Calu3 (cell line): ENCODE data around the gene KIAA1217. TPM values are rescaled to one million over a fixed set of nuclear protein-coding genes. Genes with fewer than 3 reads are reported as not detected.

ENCODE experiments used
- BruUV-seq: library from RNA; stranded (reverse); fragments of 400-500 nt; replicated peaks from 2 replicates; lab custom pipeline; 2021; lab: Mats Ljungman, UMichigan
- CTCF ChIA-PET: fragments of 300-600 bp; sonication (Branson Sonifier 250); formaldehyde crosslinking; loops from one replicate; lab custom pipeline; 2022; ENCODE audit warnings: antibody characterized with exemption; lab: Charles Lee
- DNase-seq: peaks from one replicate; pipeline ENCODE4 v3.0.0; 2022
- H3K27ac Mint-ChIP-seq: one replicate; pipeline ENCODE4 v1.8.0; 2022; ENCODE audit warnings: mixed read lengths; ENCODE audit not compliant: unreplicated experiment
- H3K27me3 Mint-ChIP-seq: one replicate; pipeline ENCODE4 v1.8.0; 2022; ENCODE audit warnings: mixed read lengths; ENCODE audit not compliant: unreplicated experiment
- H3K36me3 Mint-ChIP-seq: one replicate; pipeline ENCODE4 v1.8.0; 2022; ENCODE audit warnings: mild to moderate bottlenecking, moderate library complexity, mixed read lengths; ENCODE audit not compliant: insufficient read depth, unreplicated experiment
- H3K4me1 Mint-ChIP-seq: one replicate; pipeline ENCODE4 v1.8.0; 2022; ENCODE audit warnings: mild to moderate bottlenecking, low read depth, mixed read lengths; ENCODE audit not compliant: unreplicated experiment
- H3K4me3 Mint-ChIP-seq: one replicate; pipeline ENCODE4 v1.8.0; 2022; ENCODE audit warnings: mild to moderate bottlenecking, low read depth, moderate library complexity, mixed read lengths; ENCODE audit not compliant: unreplicated experiment
- H3K9me3 Mint-ChIP-seq: one replicate; pipeline ENCODE4 v1.8.0; 2022; ENCODE audit warnings: low read depth, mixed read lengths; ENCODE audit not compliant: unreplicated experiment
- CTCF ChIP-seq: fragments of 200-600 bp; IDR thresholded peaks from one replicate; pipeline ENCODE4 v1.8.0; 2022; ENCODE audit warnings: antibody characterized with exemption; ENCODE audit not compliant: unreplicated experiment
- intact Hi-C: fragments of 100-400 bp; cut with micrococcal nuclease; formaldehyde crosslinking; loops from one replicate; pipeline ENCODE4 v1.10.0; 2022; ENCODE audit not compliant: unreplicated experiment
- total RNA-seq: library from RNA; stranded (reverse); gene quantifications from 2 replicates; pipeline ENCODE4 v1.2.3, GENCODE V29; 2022

The KIAA1217 gene
- total RNA-seq, 1 experiment from 2014 or later, result 46.2 TPM

- BruUV-seq, result no TSS peak
- CTCF ChIA-PET, result interaction anchor here (0.6 kb wide), 1 partner anchor 174 kb away, joined by 3 read pairs; no protein-coding TSS in a partner anchor
- H3K4me3 Mint-ChIP-seq, result no peak overlapping the region
These were observed 221.7 kb downstream of the KIAA1217 start for GRCh38 chr10:24430591-24430990.

DNA sequence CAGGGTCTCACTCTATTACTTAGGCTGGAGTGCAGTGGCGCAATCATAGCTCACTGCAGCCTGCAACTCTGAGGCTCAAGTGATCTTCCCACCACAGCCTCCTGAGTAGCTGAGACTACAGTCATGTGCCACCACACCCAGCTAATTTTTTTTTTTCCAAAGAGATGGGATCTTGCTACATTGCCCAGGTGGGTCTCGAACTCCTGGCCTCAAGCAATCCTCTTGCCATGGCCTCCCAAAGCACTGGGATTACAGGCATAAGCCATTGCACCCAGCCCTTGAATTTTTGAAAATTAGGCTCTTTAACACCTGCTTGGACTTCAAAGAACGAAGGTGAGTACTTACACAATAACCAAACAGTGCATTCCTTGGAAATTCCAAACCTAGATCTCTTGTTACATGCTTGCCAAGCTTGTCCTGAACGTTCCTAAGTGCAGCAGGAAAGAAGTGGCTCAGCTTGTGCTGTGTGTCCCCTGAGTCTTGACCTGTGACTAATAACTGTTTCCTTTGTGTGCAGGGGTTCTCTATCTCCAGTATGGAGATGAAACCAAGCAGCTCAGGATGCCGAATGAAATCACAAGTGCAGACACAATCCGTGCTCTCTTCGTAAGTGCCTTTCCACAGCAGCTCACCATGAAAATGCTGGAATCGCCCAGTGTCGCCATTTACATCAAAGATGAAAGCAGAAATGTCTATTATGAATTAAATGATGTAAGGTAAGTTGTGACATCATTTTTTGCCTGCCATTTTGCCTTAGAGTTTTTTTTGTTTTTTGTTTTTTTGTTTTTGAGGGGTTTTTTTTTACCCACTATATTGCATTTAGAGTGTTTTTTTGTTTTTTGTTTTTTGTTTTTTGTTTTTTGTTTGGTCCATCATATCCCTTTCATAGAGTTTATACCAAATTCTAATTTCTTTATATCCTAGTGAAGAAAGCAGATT is 223.8 kb downstream of the KIAA1217 start:
- intact Hi-C loops, result no loop called here
- no TSS peak for BruUV-seq
- DNase-seq, result peak; percentile 44
- peaks cover 9% of the 10 kb centered on the region for H3K36me3 Mint-ChIP-seq
- CTCF ChIA-PET, result no interaction called here
- H3K4me3 Mint-ChIP-seq, result no peak overlapping the region
- H3K4me1 Mint-ChIP-seq, result peaks cover 28% of the 10 kb centered on the region
- H3K27me3 Mint-ChIP-seq, result no peaks in the 10 kb centered on the region
- TF ChIP-seq CTCF, result no peak
- H3K27ac Mint-ChIP-seq, result peak overlapping the region; percentile 72
- H3K9me3 Mint-ChIP-seq, result no peaks in the 10 kb centered on the region

More at GRCh38 chr10:24430591-24430990, 221.7 kb downstream of the KIAA1217 start:
- intact Hi-C loops, result no loop called here
- no peaks in the 10 kb centered on the region for H3K9me3 Mint-ChIP-seq
- DNase-seq, result no peak
- H3K27ac Mint-ChIP-seq, result no peak overlapping the region
- no peaks in the 10 kb centered on the region for H3K27me3 Mint-ChIP-seq
- no peak for TF ChIP-seq CTCF
- H3K36me3 Mint-ChIP-seq, result peaks cover 9% of the 10 kb centered on the region
- H3K4me1 Mint-ChIP-seq, result peaks cover 37% of the 10 kb centered on the region

- Mint-ChIP-seq H3K27me3 (no peaks in the 10 kb centered on the region), H3K4me3 (no peak overlapping the region), H3K36me3 (peaks cover 9% of the 10 kb centered on the region), H3K27ac (no peak overlapping the region), H3K4me1 (peaks cover 28% of the 10 kb centered on the region), H3K9me3 (no peaks in the 10 kb centered on the region)
- DNase-seq, result no peak
- TF ChIP-seq CTCF, result no peak
- no TSS peak for BruUV-seq
- intact Hi-C loops, result no loop called here
- CTCF ChIA-PET, result no interaction called here
These were observed 224.8 kb downstream of the KIAA1217 start for GRCh38 chr10:24433705-24434104.

GRCh38 chr10:24434961-24435360 is 226.0 kb downstream of the KIAA1217 start:
- H3K4me1 Mint-ChIP-seq, result peaks cover 19% of the 10 kb centered on the region
- no peaks in the 10 kb centered on the region for H3K9me3 Mint-ChIP-seq
- H3K27ac Mint-ChIP-seq, result no peak overlapping the region
- no peak overlapping the region for H3K4me3 Mint-ChIP-seq
- DNase-seq, result no peak
- no peaks in the 10 kb centered on the region for H3K27me3 Mint-ChIP-seq
- no TSS peak for BruUV-seq
- no peak for TF ChIP-seq CTCF
- H3K36me3 Mint-ChIP-seq, result peaks cover 9% of the 10 kb centered on the region
- CTCF ChIA-PET, result no interaction called here
- intact Hi-C loops, result no loop called here
